Kidney epithelial cell (primary cell): ENCODE data around the gene RAP2A. TPM values are rescaled to one million over a fixed set of nuclear protein-coding genes. Genes with fewer than 3 reads are reported as not detected.

Source experiments
- DNase-seq: peaks from one replicate; pipeline ENCODE4 v3.0.0-alpha.2; 2010; ENCODE audit warnings: low read depth
- H3K27me3 ChIP-seq: 2 replicates; pipeline ENCODE4 v1.6.0; 2011; ENCODE audit warnings: low read length; ENCODE audit not compliant: control insufficient read depth, insufficient read depth
- H3K36me3 ChIP-seq: 2 replicates; pipeline ENCODE4 v1.5.1; 2011; ENCODE audit warnings: low read length; ENCODE audit not compliant: control insufficient read depth, insufficient read depth
- H3K4me3 ChIP-seq: 2 replicates; pipeline ENCODE4 v1.5.1; 2011; ENCODE audit warnings: low read depth, mild to moderate bottlenecking, control low read depth, low read length
- CTCF ChIP-seq: IDR thresholded peaks from 2 replicates; pipeline ENCODE4 v1.5.1; 2011; ENCODE audit warnings: mild to moderate bottlenecking, moderate library complexity, low read length, control low read depth, inconsistent platforms; ENCODE audit not compliant: insufficient read depth, poor library complexity, severe bottlenecking
- total RNA-seq: library from RNA; depleted of rRNA; stranded (reverse); fragments of >200 nt; gene quantifications from 2 replicates; pipeline ENCODE4 v1.2.3, GENCODE V29; 2015

RAP2A gene
- total RNA-seq, 1 donor from 2014 or later: 18.9 TPM

DNA sequence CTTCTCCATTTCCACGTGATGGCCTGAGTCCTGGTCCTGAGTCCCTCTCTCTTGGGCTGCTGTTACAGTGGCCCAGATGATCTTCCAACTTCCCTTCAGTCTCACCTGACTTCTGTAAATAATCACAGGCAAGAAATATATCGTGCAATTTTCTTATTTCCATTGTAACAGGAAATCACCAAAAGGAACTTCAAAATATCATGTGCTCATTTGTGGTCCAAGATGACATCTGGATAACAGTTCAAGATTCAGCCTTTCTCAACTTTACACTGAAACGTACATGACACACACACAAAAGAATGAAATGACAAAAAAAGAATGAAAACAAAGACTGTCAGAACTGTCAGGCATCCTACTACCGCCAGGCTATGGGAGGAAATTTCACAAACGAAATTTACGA is 22.0 kb upstream of the RAP2A start:
- H3K27me3 ChIP-seq: no peaks in the 10 kb centered on the region
- H3K36me3 ChIP-seq: no peaks in the 10 kb centered on the region
- TF ChIP-seq CTCF: no peak
- no peak for DNase-seq
- no peak overlapping the region for H3K4me3 ChIP-seq

DNA sequence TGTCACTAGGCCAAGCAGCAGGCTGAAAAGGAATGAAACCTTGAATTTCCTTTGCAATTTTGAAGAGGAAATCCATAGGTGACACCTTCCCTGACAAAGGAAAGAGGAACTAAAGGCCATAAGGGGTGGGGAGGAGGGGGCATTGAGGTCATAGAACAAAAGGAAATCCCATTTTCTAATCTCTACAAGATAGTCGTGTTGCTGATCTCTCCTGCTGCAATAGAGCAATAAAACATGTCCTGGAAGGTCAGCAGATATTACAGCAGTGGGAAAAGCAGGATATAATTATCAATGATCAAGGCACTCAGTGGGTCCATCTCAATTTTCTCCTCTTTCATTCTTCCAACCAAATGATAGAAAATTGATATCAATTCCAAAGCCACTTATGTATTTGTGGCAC is 20.3 kb upstream of the RAP2A start:
- Histone ChIP-seq H3K36me3 (no peaks in the 10 kb centered on the region), H3K4me3 (no peak overlapping the region), H3K27me3 (no peaks in the 10 kb centered on the region)
- DNase-seq: no peak
- no peak for TF ChIP-seq CTCF

- Histone ChIP-seq H3K27me3 (no peaks in the 10 kb centered on the region), H3K36me3 (no peaks in the 10 kb centered on the region), H3K4me3 (no peak overlapping the region)
- no peak for DNase-seq
- TF ChIP-seq CTCF: no peak
These were observed 19.6 kb upstream of the RAP2A start for GRCh38 chr13:97414392-97414791.

DNA sequence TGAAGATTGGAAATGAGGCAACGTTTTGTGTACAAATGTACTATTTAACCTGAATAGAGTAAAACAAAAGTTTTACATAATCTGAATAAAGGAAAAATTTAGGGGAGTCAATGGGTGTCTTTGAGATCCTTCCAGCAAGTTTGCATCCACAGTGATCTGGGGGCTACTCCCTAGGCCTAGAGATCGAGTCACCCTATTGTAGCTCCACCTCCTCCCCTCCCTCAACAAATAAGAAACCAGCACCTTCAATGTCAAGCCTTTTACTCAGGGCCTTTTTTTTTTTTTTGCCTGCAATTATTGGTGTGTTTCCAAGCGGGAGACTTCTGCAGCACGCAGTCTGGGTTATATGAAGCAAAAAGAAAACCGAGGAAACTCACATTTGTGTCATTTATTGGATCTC is 16.3 kb upstream of the RAP2A start:
- DNase-seq: no peak
- H3K4me3 ChIP-seq: no peak overlapping the region
- no peaks in the 10 kb centered on the region for H3K36me3 ChIP-seq
- no peak for TF ChIP-seq CTCF
- H3K27me3 ChIP-seq: no peaks in the 10 kb centered on the region

DNA sequence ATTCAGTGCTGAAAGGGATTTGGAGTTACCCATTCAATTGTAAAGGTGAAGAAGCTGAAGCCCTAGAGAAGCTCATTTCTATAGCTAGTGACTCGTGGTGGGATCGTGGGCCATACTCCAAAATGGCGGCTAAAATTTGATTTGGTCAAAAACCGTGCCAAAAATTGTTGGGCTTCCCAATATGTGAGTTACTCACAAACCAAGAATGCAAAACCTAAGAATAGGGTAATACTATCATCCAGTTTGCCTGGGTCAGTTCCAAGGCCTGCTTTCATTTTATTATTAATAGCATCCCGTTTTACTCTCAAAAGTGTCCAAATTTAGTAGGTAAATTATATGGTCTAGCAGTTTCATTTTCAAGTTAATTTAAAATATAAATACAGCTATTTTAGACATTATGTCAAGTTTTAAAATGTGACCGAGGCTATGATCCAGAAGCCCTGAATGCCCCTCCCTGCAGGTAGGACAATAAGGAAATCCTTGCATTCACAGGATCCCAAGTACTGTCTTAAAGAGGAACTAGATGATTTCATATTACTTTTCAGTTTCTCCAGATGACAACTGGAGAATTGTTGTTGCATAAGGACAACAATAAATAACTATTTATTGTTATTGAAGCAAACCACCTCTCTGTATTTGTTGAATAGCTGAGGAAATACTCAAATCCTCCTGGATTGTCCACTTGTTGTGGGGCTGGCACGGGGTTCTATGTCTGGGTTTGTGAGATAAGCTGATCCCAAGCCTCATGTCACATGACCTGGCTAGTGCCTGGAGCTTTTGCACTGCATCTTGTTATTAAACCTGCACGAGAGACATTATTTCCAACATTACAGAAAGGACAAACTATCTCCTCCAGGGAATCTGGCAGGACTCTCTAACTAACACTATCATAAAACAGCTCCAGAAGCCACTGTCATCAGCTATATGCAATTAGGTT is 11.6 kb upstream of the RAP2A start:
- no peak for DNase-seq
- no peak for TF ChIP-seq CTCF
- H3K4me3 ChIP-seq: no peak overlapping the region

More for the DNA sequence above, 11.6 kb upstream of the RAP2A start:
- H3K36me3 ChIP-seq: no peaks in the 10 kb centered on the region
- H3K27me3 ChIP-seq: no peaks in the 10 kb centered on the region
